ENCODE results near the gene SPPL3. TPM values are rescaled to one million over a fixed set of nuclear protein-coding genes. Genes with fewer than 3 reads are reported as not detected.

The SPPL3 gene
- total and polyA plus RNA-seq, 4 donors = 14.2 to 52.3 (median 29.6) TPM

DNA sequence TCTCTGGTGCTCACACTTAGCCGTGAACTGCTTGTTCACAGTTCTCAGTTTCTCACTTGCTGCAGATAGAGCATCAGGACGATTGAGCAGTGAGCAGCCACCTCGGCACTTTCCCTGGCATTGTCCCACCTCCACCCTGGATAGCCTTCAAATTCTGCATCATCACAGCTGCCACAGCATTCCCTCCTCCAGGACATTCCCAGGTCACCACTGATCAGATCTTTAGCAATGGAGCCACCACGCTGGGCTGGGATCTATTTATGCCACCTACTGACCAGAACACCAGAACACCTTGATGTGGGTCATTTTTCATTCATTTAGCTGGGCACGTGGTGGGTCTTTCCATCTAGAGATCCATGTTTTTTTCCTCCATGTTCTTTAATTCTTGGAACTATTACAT lies 154.9 kb downstream of the SPPL3 start:
- H3K36me3 ChIP-seq (ENCODE audit: control insufficient read depth in 4 of 4, insufficient read depth in 4 of 4, low read length in 4 of 4) = no peaks in the 10 kb centered on the region
- no peak overlapping the region for H3K27ac ChIP-seq (ENCODE audit: low read depth in 1 of 2, low read length in 1 of 2)
- no peak overlapping the region for H3K9ac ChIP-seq (ENCODE audit: insufficient read depth in 1 of 2, low read length in 2 of 2)
- no peaks in the 10 kb centered on the region for H3K27me3 ChIP-seq (ENCODE audit: control insufficient read depth in 3 of 3, insufficient read depth in 3 of 3, low read length in 2 of 3)
- TF ChIP-seq, protein P1, sequence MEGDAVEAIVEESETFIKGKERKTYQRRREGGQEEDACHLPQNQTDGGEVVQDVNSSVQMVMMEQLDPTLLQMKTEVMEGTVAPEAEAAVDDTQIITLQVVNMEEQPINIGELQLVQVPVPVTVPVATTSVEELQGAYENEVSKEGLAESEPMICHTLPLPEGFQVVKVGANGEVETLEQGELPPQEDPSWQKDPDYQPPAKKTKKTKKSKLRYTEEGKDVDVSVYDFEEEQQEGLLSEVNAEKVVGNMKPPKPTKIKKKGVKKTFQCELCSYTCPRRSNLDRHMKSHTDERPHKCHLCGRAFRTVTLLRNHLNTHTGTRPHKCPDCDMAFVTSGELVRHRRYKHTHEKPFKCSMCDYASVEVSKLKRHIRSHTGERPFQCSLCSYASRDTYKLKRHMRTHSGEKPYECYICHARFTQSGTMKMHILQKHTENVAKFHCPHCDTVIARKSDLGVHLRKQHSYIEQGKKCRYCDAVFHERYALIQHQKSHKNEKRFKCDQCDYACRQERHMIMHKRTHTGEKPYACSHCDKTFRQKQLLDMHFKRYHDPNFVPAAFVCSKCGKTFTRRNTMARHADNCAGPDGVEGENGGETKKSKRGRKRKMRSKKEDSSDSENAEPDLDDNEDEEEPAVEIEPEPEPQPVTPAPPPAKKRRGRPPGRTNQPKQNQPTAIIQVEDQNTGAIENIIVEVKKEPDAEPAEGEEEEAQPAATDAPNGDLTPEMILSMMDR (IDR thresholded peaks at IDR 0.05; ENCODE audit: control extremely low read depth, extremely low read depth) = no peak
- no peaks in the 10 kb centered on the region for H3K4me1 ChIP-seq (ENCODE audit: control insufficient read depth in 5 of 5, insufficient read depth in 5 of 5, low read length in 5 of 5)
- WGBS, 2 donors = 79 to 89% methylated on average over 5 of the region's 5 CpGs
- H3K4me3 ChIP-seq = no peak overlapping the region
- no peaks in the 10 kb centered on the region for H3K9me3 ChIP-seq (ENCODE audit: control insufficient read depth in 4 of 4, insufficient read depth in 3 of 4, low read length in 3 of 4)
- DNase-seq (no peak), ATAC-seq (ENCODE audit: insufficient read depth, low FRiP score) (no peak)

DNA sequence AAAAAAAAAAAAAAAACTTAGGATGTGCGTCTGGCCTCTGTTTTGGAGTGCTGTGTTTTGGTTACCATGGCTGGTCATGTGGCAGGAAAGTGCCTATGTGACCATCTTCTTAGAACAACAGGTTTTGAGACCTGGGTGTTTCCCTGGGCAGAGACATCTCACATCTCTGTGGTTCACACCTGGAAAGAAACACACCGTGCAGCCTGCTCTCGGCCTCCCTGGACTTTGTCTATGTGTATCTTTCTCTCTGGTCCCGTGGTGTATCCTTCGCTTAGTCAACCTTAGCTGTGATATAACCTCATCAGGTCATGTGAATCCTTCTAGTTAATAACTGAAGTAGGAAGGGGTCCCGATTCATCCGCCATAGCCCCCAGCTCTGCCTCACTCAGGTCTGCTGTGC lies 155.9 kb downstream of the SPPL3 start:
- no peaks in the 10 kb centered on the region for H3K36me3 ChIP-seq (ENCODE audit: control insufficient read depth in 4 of 4, insufficient read depth in 4 of 4, low read length in 4 of 4)
- H3K27me3 ChIP-seq (ENCODE audit: control insufficient read depth in 3 of 3, insufficient read depth in 3 of 3, low read length in 2 of 3) = no peaks in the 10 kb centered on the region
- H3K9ac ChIP-seq (ENCODE audit: insufficient read depth in 1 of 2, low read length in 2 of 2) = no peak overlapping the region
- TF ChIP-seq, protein P1 (IDR thresholded peaks at IDR 0.05; ENCODE audit: control extremely low read depth, extremely low read depth) = no peak
- no peaks in the 10 kb centered on the region for H3K4me1 ChIP-seq (ENCODE audit: control insufficient read depth in 5 of 5, insufficient read depth in 5 of 5, low read length in 5 of 5)
- ATAC-seq (ENCODE audit: insufficient read depth, low FRiP score) (no peak), DNase-seq (no peak)
- WGBS, 2 donors = 90 to 92% methylated on average over 7 of the region's 7 CpGs
- H3K4me3 ChIP-seq = no peak overlapping the region
- H3K9me3 ChIP-seq (ENCODE audit: control insufficient read depth in 4 of 4, insufficient read depth in 3 of 4, low read length in 3 of 4) = no peaks in the 10 kb centered on the region
- H3K27ac ChIP-seq (ENCODE audit: low read depth in 1 of 2, low read length in 1 of 2) = no peak overlapping the region

DNA sequence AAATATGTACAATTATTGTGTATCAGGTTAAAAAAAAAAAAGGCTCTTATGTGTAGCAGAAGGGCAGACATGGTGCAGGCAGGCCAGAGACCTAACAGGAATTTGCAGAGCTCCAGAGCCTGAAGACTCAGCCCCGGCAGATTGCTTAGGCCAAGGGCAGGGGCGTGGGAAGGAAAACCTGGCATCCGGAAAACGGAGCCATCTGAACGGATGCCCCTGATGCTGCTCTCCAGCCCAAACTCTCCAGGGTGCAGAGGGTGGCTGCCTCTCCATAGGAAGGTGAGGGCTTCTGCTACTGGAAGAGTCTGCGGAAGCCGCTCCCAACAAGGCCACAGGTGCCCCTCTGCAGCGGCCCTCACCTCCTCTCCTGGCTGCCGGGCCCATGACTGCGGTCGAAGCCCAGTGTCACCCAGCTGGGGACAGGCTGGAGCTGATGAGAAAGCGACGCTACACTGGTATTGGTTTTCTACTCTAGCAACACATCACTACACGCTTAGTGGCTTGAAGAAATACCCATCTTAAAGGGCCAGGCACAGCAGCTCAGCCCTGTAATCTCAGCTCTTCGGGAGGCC lies 159.2 kb downstream of the SPPL3 start:
- no peak for ATAC-seq (ENCODE audit: insufficient read depth, low FRiP score)
- no peaks in the 10 kb centered on the region for H3K27me3 ChIP-seq (ENCODE audit: control insufficient read depth in 3 of 3, insufficient read depth in 3 of 3, low read length in 2 of 3)
- no peak overlapping the region for H3K27ac ChIP-seq (ENCODE audit: low read depth in 1 of 2, low read length in 1 of 2)
- no peak overlapping the region for H3K9ac ChIP-seq (ENCODE audit: insufficient read depth in 1 of 2, low read length in 2 of 2)
- TF ChIP-seq, protein P1 (IDR thresholded peaks at IDR 0.05; ENCODE audit: control extremely low read depth, extremely low read depth) = no peak
- no peaks in the 10 kb centered on the region for H3K4me1 ChIP-seq (ENCODE audit: control insufficient read depth in 5 of 5, insufficient read depth in 5 of 5, low read length in 5 of 5)
- H3K9me3 ChIP-seq (ENCODE audit: control insufficient read depth in 4 of 4, insufficient read depth in 3 of 4, low read length in 3 of 4) = no peaks in the 10 kb centered on the region
- H3K4me3 ChIP-seq = no peak overlapping the region
- 92 to 94% methylated on average over 15 of the region's 15 CpGs for WGBS, 2 donors
- DNase-seq = no peak
- no peaks in the 10 kb centered on the region for H3K36me3 ChIP-seq (ENCODE audit: control insufficient read depth in 4 of 4, insufficient read depth in 4 of 4, low read length in 4 of 4)
